Measurements from ENCODE around the gene GALNTL6.

Gene GALNTL6

DNA sequence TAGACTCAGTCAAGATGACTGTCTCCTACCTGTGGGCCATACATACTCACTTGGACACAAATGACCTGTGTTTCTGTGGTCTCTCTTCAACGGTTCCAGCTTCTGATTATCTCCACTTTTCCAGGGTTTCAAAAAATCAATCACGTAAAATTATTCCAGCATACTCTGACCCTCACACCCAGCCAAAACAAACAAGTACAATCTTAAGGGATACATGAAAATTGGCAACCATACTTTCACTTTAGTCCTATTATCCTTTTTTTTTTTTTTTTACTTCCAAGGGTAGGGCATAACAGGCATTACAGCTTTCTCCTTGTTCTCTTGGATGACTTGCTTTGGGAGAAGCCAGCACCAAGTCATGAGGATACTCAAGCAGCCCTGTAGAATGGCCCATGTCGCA is 1129.6 kb downstream of the GALNTL6 start:
- H3K27ac ChIP-seq (replicated peaks): no peak overlapping the region
- H3K4me3 ChIP-seq (replicated peaks; ENCODE audit: insufficient read depth, low read length): no peak overlapping the region
- H3K27me3 ChIP-seq (ENCODE audit: insufficient read depth, poor library complexity, severe bottlenecking): peaks cover 2% of the 10 kb centered on the region
- no peak for DNase-seq (ENCODE audit: low read depth in 1 of 2, low spot score in 1 of 2)
- TF ChIP-seq GABPA (IDR thresholded peaks at IDR 0.05; ENCODE audit: low read depth) (no peak), POLR2AphosphoS5 (IDR thresholded peaks at IDR 0.05; ENCODE audit: low read depth) (no peak), SPI1 (IDR thresholded peaks at IDR 0.05; ENCODE audit: borderline replicate concordance, low read depth) (no peak)
- TF ChIP-seq, protein P1, sequence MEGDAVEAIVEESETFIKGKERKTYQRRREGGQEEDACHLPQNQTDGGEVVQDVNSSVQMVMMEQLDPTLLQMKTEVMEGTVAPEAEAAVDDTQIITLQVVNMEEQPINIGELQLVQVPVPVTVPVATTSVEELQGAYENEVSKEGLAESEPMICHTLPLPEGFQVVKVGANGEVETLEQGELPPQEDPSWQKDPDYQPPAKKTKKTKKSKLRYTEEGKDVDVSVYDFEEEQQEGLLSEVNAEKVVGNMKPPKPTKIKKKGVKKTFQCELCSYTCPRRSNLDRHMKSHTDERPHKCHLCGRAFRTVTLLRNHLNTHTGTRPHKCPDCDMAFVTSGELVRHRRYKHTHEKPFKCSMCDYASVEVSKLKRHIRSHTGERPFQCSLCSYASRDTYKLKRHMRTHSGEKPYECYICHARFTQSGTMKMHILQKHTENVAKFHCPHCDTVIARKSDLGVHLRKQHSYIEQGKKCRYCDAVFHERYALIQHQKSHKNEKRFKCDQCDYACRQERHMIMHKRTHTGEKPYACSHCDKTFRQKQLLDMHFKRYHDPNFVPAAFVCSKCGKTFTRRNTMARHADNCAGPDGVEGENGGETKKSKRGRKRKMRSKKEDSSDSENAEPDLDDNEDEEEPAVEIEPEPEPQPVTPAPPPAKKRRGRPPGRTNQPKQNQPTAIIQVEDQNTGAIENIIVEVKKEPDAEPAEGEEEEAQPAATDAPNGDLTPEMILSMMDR (IDR thresholded peaks at IDR 0.05; ENCODE audit: insufficient read depth, low read length): no peak
- TF ChIP-seq, protein P2, sequence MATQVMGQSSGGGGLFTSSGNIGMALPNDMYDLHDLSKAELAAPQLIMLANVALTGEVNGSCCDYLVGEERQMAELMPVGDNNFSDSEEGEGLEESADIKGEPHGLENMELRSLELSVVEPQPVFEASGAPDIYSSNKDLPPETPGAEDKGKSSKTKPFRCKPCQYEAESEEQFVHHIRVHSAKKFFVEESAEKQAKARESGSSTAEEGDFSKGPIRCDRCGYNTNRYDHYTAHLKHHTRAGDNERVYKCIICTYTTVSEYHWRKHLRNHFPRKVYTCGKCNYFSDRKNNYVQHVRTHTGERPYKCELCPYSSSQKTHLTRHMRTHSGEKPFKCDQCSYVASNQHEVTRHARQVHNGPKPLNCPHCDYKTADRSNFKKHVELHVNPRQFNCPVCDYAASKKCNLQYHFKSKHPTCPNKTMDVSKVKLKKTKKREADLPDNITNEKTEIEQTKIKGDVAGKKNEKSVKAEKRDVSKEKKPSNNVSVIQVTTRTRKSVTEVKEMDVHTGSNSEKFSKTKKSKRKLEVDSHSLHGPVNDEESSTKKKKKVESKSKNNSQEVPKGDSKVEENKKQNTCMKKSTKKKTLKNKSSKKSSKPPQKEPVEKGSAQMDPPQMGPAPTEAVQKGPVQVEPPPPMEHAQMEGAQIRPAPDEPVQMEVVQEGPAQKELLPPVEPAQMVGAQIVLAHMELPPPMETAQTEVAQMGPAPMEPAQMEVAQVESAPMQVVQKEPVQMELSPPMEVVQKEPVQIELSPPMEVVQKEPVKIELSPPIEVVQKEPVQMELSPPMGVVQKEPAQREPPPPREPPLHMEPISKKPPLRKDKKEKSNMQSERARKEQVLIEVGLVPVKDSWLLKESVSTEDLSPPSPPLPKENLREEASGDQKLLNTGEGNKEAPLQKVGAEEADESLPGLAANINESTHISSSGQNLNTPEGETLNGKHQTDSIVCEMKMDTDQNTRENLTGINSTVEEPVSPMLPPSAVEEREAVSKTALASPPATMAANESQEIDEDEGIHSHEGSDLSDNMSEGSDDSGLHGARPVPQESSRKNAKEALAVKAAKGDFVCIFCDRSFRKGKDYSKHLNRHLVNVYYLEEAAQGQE (IDR thresholded peaks at IDR 0.05; ENCODE audit: insufficient replicate concordance, low read depth): no peak

DNA sequence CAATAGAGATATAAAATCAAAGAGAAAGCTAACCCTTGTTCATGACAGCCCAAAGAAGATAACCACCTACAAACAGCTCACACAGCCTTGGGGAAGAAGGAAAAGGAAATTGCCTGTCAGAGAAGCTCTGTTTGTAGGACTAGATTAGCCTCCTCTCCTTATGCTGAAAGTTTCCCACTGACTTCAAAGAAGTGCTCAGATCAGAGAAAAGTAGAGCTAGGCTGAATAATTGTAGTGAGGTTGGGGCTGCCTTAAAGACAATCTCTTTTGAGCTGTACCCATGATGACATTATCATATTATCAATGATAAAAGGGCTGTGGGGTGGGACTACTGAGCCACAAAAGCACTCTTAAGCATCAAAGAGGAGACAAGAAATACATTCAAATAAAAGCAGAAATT is 1132.4 kb downstream of the GALNTL6 start:
- no peak overlapping the region for H3K27ac ChIP-seq (replicated peaks)
- TF ChIP-seq POLR2AphosphoS5 (IDR thresholded peaks at IDR 0.05; ENCODE audit: low read depth) (no peak), GABPA (IDR thresholded peaks at IDR 0.05; ENCODE audit: low read depth) (no peak), SPI1 (IDR thresholded peaks at IDR 0.05; ENCODE audit: borderline replicate concordance, low read depth) (no peak)
- TF ChIP-seq, protein P1 (IDR thresholded peaks at IDR 0.05; ENCODE audit: insufficient read depth, low read length): no peak
- TF ChIP-seq, protein P2 (IDR thresholded peaks at IDR 0.05; ENCODE audit: insufficient replicate concordance, low read depth): no peak
- DNase-seq (ENCODE audit: low read depth in 1 of 2, low spot score in 1 of 2): no peak
- H3K4me3 ChIP-seq (replicated peaks; ENCODE audit: insufficient read depth, low read length): no peak overlapping the region
- peaks cover 2% of the 10 kb centered on the region for H3K27me3 ChIP-seq (ENCODE audit: insufficient read depth, poor library complexity, severe bottlenecking)

DNA sequence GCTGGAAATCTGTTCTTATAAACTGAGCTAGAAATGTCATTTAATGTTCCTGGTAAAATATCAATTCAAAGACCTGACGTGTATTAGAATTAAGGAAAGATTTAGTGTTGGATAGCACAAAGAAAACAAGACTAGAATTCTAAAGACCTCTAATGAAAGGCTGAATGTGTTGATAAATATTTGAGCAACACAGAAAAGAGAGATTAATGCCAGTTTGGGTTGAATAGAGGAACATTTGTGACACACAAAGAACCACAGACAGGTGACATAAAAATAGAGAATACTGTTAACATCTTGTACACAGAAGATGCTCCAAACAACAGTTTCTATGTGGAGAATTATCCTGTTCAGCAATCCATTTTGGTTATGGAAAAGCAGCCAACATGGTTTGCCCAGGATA is 1133.3 kb downstream of the GALNTL6 start:
- TF ChIP-seq, protein P1 (IDR thresholded peaks at IDR 0.05; ENCODE audit: insufficient read depth, low read length): no peak
- no peak for TF ChIP-seq POLR2AphosphoS5 (IDR thresholded peaks at IDR 0.05; ENCODE audit: low read depth)
- TF ChIP-seq GABPA (IDR thresholded peaks at IDR 0.05; ENCODE audit: low read depth): no peak
- TF ChIP-seq SPI1 (IDR thresholded peaks at IDR 0.05; ENCODE audit: borderline replicate concordance, low read depth): no peak
- TF ChIP-seq, protein P2 (IDR thresholded peaks at IDR 0.05; ENCODE audit: insufficient replicate concordance, low read depth): no peak
- DNase-seq (ENCODE audit: low read depth in 1 of 2, low spot score in 1 of 2): no peak
- Histone ChIP-seq H3K4me3 (replicated peaks; ENCODE audit: insufficient read depth, low read length) (no peak overlapping the region), H3K27me3 (ENCODE audit: insufficient read depth, poor library complexity, severe bottlenecking) (peaks cover 2% of the 10 kb centered on the region), H3K27ac (replicated peaks) (no peak overlapping the region)

All from HL-60 (cell line).